DLD1 (cell line): ENCODE measurements around the gene HSPB6.
"Not testable (repeated sequence)": the region's sequence is repeated elsewhere in the genome, so short reads cannot be mapped to it uniquely, and the experiment has no call there.

Experiments used
- in situ Hi-C: cut with HindIII; loops from 2 replicates; pipeline ENCODE4 v1.10.0; 2017; ENCODE audit warnings: low sequenced_read_pairs

Gene HSPB6

GRCh38 chr19:35786299-35787160, 29.7 kb upstream of the HSPB6 start:
- in situ Hi-C loops, result no loop called here

GRCh38 chr19:35785339-35785627, 28.5 kb upstream of the HSPB6 start:
- in situ Hi-C loops, result no loop called here

- in situ Hi-C loops, result no loop called here
Measured at GRCh38 chr19:35784503-35785338, 27.9 kb upstream of the HSPB6 start.

- in situ Hi-C loops, result no loop called here
Measured at GRCh38 chr19:35783469-35784434, 26.9 kb upstream of the HSPB6 start.

- in situ Hi-C loops, result no loop called here
Measured at GRCh38 chr19:35782589-35782988, 25.8 kb upstream of the HSPB6 start.

- in situ Hi-C loops, result no loop called here
Measured at GRCh38 chr19:35781650-35782049, 24.8 kb upstream of the HSPB6 start.

GRCh38 chr19:35780717-35781116, 23.9 kb upstream of the HSPB6 start:
- in situ Hi-C loops, result no loop called here

- in situ Hi-C loops, result no loop called here
Measured at GRCh38 chr19:35780058-35780457, 23.2 kb upstream of the HSPB6 start.

GRCh38 chr19:35779033-35779432, 22.2 kb upstream of the HSPB6 start:
- in situ Hi-C loops, result no loop called here

- in situ Hi-C loops, result no loop called here
Measured at GRCh38 chr19:35777961-35778360, 21.1 kb upstream of the HSPB6 start.

- in situ Hi-C loops, result no loop called here
Measured at GRCh38 chr19:35777086-35777841, 20.4 kb upstream of the HSPB6 start.

- in situ Hi-C loops, result no loop called here
Measured at GRCh38 chr19:35776102-35776788, 19.4 kb upstream of the HSPB6 start.

GRCh38 chr19:35775298-35776101, 18.7 kb upstream of the HSPB6 start, which contains the start of gene ARHGAP33:
TSS of gene ARHGAP33 (plus strand) at chr19:35775564. CDS start at chr19:35775659, 95 bp downstream.
- in situ Hi-C loops, result no loop called here

- in situ Hi-C loops, result no loop called here
Measured at GRCh38 chr19:35775046-35775297, 18.1 kb upstream of the HSPB6 start.

- in situ Hi-C loops, result no loop called here
Measured at GRCh38 chr19:35774274-35775045, 17.6 kb upstream of the HSPB6 start.

GRCh38 chr19:35773020-35773806, 16.4 kb upstream of the HSPB6 start:
- in situ Hi-C loops, result no loop called here

- in situ Hi-C loops, result not testable (repeated sequence)
Measured at GRCh38 chr19:35772362-35772761, 15.5 kb upstream of the HSPB6 start.

GRCh38 chr19:35768082-35768421, 11.2 kb upstream of the HSPB6 start:
- in situ Hi-C loops, result no loop called here
